CD4-positive, alpha-beta T cell treated with Interleukin-2 at 100 ng/mL for 4 hours (primary cell): ENCODE results near the gene SFI1.

ENCODE experiments used
- DNase-seq: peaks from one replicate; pipeline ENCODE4 v3.0.0-alpha.2; 2020; ENCODE audit warnings: low spot score

The SFI1 gene

GRCh38 chr22:31637891-31638618, 141.7 kb downstream of the SFI1 start:
- no peak for DNase-seq

- no peak for DNase-seq
Measured at GRCh38 chr22:31639436-31640039, 143.2 kb downstream of the SFI1 start.

DNA sequence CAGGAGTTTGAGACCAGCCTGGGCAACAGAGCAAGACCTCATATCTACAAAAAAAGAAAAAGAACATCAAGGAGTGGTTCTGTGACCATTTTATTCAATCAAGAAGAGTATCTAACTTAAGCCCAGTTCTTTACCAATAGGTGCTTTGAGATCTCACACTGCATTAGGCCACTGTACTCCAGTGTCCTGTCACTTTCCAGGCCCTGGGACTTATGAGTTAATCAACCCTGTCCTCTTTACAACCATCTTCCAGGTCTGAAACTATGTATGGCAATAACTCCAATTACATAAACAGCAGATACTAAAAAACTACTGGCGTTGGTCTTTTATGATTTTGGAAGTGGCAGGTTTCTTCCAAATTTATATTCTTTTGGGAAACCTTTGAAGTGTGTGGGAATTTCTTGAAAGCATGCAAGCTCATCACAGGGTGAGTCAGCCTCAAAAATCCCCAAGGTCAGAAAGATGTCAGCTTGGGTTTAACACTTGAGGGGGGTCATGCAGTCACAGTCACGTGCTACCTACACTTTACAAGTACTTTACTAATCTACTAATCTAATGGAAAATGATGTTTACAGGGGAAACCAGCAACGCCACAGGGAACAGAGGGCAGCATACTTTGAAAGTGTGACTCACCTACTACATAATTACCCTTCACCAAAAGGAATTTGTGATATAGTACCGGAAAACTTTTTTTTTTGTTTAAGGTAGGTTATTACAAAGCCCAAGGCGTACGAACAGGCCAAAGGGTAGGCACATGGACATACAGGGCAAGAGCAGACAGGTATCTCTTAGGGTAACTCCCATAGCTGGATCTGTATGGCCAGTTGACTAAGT, 150.1 kb downstream of the SFI1 start:
- DNase-seq, result peak; percentile 44

DNA sequence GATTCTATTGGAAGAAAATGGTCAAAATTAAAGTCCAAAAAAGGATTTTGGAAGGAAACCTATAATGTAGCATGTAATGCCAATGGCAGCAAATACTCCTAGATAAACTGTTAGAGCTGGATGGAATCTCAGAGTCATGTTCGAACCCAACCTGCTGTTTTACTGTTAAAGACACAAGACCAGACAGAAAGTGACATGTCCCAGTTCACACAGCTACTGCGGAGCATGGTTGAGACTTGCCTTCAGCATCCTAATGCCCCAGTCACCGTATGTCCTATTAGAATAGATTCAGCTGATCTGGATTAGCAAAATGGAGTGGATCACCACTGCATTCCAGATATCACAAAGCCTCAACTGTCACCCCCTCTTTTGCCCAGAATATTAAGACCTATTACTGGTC, 150.7 kb downstream of the SFI1 start:
- DNase-seq, result no peak

DNA sequence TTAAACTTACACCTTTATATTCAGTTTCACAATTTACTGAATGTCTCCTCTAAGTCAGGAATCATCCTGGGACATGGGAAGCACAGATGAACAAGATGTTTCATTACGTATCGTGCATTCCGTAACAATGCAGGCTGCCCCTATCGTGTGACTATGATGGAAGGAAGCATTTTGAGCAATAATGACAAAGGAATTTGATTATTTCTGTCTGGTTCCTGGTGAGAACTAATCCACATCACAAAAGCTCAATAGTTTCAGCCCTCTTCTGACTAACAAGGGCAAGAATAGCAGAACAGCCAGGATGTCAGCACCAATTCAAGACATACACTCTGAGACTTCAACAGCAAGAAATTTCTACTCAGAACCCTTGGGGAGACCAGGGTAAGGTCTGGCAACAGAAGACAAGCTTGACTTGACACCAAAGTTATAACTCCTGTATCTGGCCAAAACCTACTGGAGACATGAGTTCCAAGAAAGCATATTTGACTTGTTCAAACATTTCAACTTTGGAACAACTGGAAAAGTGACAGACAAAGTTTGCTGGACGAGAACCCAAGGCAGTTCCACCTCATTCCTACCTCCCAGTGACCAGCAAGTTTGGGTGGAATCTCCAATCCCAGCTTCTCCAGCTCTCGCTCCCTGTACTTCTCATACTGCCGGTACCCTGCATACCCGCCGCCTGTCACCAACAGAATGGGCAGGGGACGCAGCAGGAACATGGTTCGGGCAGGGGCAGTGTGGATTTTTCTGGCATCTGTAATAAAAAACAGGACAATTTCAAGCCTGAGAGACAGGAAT, 151.4 kb downstream of the SFI1 start:
- no peak for DNase-seq

GRCh38 chr22:31650391-31650790, 154.1 kb downstream of the SFI1 start:
- DNase-seq, result no peak

DNA sequence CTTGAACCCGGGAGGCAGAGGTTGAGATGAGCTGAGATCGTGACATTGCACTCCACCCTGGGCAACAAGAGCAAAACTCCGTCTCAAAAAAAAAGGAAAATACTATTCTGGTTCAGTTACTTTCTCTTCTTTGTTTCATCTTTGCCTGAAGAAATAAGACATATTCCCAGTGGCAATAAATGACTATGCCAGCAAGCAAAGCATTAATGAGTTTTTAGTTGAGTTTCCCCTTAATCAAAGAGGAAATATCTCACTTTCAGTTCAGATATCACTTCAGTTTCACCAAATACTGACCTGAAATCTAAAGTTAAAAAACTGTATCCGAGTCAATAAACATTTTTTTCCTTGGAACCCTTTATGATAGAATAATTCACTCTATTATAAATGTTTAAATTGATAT, 155.3 kb downstream of the SFI1 start:
- no peak for DNase-seq

DNA sequence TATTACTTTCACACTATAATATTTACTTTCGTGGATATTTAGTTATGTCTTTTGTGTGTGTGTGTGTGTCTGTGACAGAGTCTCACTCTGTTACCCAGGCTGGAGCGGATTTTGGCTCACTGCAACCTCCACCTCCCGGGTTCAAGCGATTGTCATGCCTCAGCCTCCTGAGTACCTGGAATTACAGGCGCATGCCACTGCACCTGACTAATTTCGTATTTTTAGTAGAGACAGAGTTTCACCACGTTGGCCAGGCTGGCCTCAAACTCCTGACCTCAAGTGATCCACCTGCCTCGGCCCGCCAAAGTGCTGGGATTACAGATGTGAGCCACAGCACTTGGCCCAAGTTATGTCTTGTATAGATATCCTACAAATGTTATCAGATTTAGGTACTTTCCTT, 155.8 kb downstream of the SFI1 start:
- DNase-seq, result no peak

- DNase-seq, result no peak
Measured at GRCh38 chr22:31652911-31653684, 156.8 kb downstream of the SFI1 start.

GRCh38 chr22:31653944-31654343, 157.6 kb downstream of the SFI1 start:
- no peak for DNase-seq

GRCh38 chr22:31654408-31654807, 158.1 kb downstream of the SFI1 start:
- DNase-seq, result no peak

DNA sequence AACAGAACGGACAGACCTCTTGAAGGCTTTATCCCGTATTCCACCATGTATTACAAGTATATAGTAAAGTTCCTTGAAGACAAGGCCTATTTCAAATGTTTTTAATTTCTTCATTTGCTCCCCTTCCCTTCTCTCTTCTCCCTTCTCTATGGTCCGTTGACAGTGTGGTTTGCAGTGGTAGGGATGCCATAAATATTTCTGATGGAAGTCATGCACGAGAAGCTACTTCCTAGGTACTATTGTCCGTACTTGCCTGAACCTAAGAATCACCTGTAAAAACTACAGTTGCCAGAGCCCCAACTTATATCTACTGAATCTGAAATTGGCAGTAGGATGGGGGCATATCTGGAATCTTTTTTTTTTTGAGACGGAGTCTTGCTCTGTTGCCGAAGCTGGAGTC, 162.9 kb downstream of the SFI1 start:
- DNase-seq, result no peak

DNA sequence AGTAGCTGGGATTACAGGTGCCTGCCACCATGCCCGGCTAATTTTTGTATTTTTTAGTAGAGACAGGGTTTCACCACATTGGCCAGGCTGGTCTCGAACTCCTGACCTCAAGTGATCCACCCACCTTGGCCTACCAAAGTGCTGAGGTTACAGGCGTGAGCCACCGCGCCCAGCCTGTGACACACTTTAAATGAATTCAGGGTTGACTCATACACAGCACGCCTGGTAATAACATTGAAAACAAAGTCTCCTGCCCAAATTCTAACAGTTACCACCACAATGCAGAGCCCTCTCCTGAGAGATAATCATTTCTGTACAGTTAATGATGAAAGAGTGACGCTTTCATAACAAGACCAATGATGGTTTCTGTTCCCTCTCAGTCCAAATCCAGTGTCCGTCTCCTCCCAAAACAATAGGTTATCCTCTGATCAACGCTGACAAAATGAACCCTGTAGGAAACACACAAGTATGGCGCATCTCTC, 164.6 kb downstream of the SFI1 start:
- peak; percentile 73 for DNase-seq

DNA sequence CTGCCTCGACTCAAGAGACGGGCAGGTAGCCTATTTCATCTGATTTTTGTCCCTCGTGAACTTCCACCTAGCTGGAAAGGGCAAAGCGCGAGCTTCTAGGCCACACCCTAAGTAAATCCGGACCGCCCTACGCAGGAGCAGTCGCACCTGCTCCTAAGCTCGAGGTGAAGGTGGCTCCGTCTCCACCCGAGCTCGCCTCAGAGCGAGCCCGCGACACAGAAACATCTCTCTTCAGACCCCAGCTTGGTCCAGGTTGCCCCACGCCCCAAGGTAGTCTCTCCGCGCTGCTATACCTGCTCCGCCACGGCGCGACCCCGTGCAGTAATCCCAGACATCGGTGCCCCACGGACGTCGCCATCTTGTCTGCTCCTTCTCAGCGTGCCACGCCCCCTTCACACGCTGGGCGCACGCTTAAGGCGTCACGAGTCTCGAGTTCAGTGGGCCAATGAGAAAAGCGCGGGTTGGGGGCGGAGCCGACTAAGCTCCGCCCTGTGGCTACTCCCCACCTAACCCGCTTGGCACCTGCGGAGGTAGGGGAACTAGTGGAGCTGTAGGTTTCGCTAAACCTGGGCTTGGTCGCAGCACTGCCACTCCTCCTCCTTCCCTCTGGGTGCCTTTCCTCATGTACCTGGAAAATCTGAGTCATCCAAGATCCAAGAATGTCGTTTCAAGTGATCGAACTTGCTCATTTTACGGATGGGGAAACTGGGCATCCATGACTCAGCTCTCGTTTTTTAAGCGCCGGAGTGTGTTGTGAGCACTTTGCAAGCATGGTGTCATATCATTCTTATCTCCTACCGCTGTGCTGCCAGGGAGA, 165.7 kb downstream of the SFI1 start, which contains the start of gene PISD:
TSS of gene PISD (minus strand) at position 365 of the 817 bp plus-strand sequence. CDS start at position 358, 7 bp downstream.
- peak; percentile 97 for DNase-seq

GRCh38 chr22:31662668-31663037, 166.3 kb downstream of the SFI1 start:
- DNase-seq, result no peak
